Stimulated activated CD4-positive, alpha-beta T cell treated with anti-CD3 and anti-CD28 coated beads, Interleukin-4, amount 100 ng/mL, for 1 hour (primary cell): ENCODE measurements around the gene TNFRSF4.

Experiments used
- DNase-seq: peaks from one replicate; pipeline ENCODE4 v3.0.0-alpha.2; 2020

Gene TNFRSF4

DNA sequence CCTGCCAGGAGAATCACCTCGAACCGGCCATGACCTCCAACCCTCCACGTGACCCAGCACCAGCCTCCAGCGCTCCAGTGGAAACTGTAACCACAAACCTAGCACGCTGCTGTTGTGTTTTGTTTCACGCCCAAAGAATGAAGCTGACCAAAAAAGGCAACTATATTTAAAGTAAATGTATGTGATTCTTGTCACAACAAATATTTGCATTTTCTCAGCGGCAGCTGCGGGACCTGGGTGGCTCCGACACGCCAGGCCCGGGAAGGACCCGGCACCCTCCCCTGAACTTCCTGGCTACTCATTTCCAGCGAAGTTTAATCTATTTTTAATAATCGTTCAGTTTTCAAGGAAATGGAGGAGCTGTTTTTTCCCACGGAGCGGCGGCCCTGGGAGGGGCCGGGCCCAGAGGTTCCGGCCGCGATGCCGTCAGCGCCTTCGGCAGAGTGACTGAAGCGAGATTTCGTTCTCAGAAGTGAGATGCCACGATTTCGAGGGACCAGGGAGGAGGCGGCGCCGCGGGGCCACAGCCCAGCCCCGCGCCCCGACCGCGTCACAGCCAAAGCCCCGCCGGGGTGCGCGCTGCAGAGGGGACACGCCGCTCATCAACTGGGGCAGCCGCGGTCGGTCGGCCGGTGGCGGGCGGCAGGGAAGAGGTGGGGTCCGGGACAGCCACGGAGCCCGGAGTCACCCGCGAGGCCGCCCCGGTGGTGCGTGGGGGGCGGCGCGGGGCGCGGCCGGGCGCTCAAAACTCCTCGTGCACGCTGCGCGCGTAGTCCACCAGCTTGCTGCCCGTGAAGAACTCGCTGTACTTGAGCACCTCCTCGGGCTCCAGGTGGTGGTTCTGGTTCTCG is 3.0 kb upstream of the TNFRSF4 start:
- no peak for DNase-seq

DNA sequence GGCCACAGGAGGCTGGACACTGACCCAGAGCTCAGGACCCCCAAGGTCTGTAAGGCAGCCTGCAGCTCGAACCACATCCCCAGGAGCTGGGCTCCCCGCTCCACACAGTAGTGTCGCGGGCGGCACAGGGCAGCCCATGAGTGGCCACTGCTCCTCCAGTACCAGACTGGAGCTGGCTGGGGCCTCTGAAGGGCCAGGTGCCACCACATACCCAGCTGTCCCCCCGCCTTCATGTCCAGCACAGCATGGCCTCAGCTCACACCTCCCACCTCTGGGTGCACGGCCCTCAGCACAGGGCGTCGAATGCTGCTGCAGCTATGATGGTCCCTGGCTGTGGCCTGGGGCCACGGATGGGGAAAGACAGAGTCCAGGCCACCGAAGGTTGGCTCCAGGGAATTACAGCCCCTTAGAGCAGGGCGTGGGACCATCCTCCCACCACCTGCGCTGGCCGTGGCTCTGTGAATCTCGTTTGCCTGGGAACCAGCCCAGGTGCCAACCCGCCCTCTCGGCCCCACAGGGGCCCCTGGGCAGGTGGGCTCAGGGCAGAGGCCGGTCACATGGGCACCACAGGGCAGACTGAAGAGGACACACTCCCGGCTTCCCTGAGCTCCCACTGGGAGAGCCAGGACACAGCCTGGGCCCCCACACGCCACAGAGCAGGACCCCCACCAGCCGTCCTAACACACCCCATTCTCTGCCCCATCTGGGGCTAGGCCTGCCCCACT is 2.1 kb upstream of the TNFRSF4 start:
- no peak for DNase-seq

DNA sequence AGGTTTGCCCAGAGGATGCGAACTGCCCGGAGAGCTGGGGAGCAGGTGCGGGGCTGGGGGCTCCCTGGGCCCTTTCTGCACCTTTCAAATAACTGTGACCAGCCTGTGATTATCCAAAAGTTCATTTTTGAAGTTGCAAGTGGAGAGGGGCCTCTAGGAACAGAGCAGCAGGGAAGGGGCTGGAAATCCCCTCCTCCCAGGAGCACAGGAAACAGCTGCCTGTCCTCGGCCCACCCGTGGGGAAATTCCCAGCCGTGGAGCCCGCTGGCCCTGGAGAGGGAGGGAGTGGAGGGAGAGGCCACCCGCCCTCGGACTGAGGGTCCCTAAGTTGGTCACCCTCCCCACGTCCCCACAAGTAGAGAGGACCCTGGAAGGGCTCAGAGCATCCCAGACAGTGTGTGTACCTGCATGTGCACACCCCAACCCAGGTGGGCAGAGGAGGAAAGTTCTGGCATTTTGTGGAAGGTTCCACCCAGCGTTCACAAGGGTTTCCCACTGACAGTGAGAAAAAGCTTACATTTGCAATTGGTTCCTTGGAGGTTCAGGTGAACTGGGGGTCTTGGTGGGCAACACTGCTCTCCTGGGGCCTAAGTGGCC is 1.2 kb upstream of the TNFRSF4 start:
- DNase-seq: peak; percentile 34

DNA sequence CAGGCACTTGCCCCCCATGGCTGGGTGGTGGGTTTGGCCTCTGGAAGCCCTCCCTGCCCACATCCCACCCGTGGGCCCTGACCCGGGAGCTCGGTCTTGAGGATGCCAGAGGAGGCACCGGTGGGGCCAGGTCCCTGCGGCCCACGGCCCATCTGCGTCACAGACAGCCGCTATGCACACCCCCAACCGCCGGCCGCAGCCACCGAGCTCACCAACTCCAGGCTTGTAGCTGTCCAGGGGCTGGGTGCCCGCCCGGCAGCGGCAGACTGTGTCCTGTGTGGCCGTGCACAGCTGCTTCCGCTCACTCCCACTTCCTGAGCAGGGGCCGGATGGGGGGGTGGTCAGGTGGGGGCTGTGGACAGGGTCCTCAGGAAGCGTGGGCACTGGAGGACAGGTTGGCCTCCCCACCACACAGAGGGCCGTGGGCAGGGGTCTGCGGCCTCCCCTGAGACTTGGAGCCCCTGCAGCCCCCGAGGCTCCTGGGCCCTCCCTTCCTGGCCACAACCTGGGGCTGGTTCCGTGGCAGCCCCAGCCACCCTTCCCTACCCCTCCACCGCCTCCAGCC is 1.1 kb downstream of the TNFRSF4 start:
- peak; percentile 51 for DNase-seq

DNA sequence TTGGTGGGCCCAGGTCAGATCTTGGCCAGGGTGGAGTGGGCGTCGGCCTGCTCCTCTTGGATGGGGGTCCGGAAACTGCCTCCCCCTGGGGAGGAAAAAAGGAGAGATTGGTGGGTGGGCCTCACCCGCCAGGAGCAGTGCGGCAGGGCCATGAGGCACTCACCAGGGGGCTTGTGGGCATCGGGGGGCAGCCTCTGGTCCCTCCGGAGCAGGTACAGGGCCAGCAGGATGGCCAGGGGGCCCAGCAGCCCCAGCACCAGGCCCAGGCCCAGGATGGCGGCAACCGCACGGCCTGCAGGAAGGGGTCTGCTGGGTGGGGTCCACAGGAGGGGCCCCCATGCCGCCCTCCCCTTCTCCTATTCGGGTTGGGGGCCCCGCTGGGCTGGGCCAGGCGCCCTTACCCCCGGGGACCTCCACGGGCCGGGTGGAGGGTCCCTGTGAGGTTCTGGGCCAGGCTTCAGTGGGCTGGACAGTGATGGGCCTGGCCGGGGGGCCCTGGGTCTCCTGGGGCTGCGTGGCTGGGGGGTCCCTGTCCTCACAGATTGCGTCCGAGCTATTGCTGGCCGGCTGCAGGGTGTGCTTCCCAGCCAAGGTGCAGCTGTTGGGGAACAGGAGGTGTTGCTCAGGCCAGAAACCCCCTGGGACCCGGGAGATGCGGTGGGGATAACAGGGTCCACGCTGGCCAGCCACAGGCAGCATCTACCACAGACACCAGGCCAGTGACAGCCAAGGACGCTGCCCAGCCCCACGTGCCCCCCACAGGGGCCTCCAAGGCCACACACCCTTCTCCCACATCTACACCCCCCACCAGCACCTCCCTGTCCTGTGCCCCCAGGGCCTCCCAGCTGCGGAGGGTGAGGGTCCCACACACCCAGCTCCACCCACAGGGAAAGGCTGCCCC is 2.2 kb downstream of the TNFRSF4 start:
- DNase-seq: no peak

DNA sequence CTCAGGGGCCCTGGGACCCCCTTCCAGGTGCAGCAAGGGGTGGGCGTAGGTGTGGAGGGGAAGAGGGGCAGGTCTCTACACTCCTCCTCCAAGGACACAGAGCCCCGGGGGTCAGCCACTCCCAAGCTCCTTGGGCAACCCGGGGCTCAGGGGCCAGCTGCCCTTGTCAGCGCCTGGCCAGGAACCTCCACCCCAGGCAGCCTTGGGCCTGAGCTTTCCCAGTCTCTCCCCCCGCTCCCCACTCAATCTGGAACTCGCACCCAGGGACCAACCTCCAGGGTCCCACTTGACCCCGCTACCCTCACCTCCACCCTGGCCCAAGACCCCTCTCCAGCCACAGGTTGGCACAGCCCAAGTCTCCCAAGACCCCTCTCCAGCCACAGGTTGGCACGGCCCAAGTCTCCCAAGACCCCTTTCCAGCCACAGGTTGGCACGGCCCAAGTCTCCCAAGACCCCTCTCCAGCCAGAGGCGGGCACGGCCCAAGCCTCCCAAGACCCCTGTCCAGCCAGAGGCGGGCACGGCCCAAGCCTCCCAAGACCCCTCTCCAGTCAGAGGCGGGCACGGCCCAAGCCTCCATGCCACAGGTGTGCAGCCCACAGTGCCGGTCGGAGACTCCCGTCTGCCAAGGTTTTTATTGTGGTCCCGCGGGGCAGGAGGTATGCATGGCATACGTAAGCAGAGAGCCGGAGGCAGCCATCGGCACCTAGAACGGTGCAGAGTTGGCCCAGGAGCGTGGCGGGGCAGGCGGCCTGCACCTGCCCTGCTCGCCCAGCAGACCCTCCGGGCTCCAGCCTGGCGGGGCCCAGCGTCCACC is 3.0 kb downstream of the TNFRSF4 start:
- DNase-seq: no peak

DNA sequence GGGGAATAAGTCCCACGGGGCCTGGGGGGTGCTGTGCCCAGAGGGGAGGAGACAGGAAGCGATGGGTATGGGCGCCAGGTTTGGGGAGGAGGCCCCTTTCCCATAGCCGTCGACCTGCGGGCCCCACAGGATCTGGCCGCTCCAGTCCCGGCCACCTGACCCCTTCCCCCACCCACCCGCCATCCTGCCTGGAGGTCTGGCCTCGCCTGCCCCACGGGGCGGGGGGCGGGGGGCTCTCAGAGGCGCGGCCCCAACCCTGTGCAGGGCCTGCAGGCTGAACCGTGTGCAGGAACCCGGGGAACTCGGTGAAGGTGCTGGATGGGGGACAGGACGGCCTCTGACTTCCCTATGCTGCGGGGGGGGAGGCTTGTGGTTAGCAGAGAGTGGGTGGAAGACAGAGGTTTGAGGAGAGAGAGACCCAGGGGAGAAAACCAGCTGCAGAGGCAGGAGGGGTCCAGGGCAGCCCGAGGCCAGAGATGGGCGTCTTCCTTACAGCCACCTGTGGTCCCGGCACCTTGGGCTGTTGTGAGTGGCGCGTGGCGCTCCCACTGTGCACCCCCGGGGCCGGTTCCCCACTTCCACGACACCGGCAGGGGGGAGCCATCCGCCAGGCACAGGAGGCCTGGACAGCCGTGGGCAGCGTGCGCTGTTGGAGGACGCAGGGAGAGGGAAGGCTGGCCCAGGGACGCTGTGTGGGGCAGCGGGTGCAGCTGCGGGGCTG is 5.1 kb downstream of the TNFRSF4 start:
- peak; percentile 64 for DNase-seq

DNA sequence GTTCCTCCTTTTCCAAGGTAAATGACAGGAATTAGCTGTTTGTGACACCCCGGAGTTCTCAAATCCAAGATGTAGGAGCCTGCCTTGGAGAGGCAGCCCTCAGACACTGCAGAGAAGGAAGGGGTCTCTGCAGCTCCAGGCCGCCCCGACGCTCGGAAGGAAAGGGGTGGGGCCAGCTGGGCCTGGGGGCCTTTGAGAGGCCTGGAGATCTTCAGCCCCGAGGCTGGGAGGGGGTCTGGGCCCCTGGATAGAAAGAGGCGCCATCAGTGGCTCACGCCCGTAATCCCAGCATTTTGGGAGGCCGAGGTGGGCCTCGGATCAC is 6.4 kb downstream of the TNFRSF4 start:
- DNase-seq: no peak

DNA sequence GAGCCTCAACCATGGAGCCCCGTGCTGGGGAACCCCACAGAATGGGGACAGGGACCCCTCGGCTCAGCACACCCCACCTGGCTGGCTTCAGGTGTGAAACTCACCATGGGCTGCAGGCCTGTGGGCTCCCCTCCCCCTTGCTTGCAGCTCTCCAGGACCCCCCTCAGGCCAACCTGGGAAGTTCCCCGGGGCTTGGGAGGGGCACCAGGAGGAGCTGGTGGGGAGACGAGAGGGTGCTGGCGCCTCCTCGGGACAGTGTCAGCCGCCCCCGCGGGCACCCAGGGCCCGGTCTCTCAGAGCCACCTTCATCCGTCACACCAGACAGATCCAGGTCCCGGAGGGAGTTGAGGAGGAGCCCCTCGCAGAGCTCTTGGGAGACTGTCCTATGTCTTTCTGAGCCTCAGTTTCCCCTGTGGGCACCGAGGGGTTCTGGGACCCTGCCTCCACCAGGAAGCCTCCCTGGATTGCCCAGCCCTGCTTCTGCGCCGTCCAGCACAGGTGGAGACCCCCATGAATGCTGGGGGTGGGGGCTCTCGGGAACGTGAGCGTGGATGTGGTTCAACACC is 6.9 kb downstream of the TNFRSF4 start:
- DNase-seq: no peak

DNA sequence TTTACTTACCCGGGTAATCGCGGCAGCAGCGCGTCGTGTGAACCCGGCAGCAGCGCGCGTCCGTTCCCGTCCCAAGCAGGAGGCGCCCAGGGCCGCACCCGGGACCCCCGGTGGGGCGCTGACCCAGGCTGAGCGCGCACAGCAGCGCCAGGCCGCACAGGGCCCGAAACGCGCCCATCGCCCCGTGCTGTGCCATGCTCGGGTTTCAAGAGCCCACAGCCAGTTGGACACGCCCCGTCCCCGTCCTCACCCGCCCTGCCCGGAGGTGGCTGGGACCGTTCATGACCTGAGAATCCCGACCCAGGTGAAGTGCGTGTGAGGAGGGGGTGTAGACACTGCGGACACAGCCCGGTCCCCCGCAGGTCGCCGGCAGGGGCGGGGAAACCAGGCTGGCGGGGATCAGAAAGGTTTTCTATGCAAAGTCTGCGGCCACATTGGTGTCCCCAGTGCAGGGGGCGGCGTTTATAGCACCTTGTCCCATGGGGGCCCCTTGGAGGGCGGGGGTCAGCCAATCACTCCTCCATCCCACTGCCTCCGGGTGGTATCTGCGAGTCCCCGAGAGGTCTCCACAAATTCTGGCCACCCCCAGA is 7.5 kb downstream of the TNFRSF4 start, which contains the start of gene TNFRSF18:
Gene TNFRSF18, minus strand, starts transcription at position 217 of the 590 bp plus-strand sequence. Its CDS starts 21 bp downstream, at position 196.
- DNase-seq: peak; percentile 65

DNA sequence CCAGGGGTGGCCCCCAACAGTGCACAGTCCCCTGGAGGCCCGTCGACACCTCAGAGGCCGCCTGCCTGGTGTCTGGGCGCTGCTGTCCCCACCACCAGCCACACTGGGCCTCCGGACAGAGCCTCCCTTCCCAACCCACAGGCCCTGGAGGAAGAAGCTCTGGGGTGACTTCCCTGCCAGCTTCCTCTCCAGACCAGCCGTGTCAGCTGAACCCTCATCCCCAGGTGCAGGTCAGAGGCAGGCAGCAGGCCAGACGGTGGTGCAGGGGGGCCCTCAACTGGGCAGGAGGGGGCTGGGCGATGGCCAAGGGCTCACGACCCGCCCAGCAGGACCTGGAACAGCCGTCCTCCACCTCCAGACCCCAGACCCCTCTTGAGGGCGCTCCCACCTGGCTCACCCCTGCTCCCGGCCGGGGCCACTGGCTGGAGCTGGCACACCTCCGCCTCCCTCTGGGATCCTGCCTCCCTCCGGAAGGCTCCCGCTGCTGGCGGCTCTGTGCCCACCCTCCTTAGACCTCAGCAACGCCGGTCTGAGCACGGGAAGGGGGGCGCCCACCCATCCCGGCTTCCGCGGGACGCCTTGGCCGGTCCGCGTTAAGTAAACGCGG is 8.1 kb downstream of the TNFRSF4 start:
- DNase-seq: no peak

DNA sequence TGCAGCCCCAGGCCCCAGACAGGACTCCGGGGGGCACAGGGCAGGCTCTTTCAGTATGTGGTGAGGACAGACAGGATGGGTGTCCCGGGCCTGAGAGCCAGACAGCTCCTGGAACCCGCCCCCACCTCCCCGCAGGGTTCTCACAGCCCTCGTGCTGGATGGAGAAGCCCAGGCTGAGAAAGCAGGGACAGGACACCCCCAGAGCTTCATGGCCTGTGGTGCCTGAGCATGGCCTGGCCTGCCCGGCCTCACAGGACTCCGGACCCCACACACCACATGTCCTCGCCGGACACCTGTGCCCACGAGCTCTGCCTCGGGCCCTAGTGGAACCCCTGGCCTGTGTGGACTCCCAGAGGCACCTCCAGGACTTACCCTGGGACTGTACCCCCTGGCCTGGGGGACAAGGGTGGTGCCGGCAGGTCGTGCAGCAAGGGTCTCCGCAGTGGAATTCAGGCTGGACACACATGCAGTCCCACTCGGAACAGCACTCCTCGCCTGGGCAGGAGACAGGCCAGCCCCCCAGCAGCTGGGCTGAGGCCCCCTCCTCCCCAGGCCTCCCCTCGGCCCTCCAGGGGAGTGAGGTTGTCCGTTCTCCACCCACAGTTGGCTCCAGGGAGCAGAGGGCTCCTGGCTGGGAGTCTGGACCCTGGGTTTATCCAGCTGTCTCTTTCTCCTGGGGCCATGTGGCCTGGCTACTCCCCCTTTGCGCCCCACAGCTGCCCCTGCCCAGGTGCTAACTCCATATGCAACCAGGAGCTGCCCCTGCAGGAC is 8.8 kb downstream of the TNFRSF4 start:
- DNase-seq: no peak

DNA sequence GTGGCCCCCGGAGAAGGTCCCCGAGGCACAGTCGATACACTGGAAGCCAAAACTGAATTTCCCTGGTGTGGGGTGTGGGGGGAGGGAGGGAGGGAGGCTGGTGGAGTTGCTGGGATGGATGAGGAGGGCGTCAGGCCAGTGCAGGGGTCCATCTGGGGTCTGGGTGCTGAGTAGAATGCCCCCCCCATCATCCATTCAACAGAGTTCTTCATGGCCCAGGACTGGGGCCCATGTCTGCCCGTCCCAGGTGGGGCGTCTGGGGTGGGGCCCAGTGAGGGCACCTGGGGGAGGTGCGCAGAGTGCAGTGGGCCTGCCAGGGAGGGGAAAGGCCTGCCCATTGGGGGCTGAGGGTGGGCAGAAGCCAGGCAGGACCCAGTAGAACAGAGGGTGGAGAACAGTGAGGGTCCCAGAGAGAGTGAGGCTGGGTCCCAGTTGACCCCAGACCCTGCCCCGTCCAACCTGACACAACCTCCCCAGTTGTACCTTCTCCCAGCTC is 9.5 kb downstream of the TNFRSF4 start:
- DNase-seq: no peak

DNA sequence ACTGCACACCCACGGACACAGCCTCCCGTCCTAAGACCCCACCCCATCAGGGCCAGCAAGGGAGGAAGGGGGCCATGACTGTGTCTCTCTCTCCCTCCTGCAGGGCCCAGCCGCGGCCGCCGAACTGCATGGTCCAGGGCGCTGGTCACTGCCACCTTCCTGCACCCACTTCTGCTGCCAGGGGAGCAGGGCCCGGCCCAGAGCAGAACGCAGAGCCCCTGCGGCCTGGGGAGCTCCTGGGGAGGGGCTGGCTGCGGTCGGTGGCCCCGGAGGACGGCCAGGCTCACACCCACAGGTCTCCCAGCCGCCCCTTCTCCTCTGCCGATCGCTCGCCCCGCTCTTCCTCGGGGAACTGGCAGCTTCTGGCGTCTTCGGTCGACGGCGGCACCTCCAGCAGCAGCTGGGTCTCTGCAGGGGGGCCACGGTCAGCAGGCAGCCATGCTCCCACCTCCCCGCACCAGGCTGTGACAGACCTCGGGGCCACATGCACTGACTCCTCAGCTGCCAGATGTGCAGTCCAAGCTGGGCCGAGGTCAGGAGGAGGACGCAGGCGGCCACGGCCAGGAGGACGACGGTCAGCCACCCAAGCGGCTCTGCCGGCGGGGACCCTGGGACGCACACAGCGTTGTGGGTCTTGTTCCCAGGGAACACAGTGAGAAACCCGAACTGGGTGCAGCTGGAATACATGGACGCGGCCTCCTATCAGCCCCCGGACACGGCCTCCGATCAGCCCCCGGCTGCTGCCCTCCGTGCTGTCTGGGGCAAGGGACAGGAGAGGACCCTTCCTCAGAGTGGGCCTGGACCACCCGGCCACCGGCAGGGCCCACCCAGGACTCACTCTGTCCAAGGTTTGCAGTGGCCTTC is 10.2 kb downstream of the TNFRSF4 start:
- DNase-seq: no peak

DNA sequence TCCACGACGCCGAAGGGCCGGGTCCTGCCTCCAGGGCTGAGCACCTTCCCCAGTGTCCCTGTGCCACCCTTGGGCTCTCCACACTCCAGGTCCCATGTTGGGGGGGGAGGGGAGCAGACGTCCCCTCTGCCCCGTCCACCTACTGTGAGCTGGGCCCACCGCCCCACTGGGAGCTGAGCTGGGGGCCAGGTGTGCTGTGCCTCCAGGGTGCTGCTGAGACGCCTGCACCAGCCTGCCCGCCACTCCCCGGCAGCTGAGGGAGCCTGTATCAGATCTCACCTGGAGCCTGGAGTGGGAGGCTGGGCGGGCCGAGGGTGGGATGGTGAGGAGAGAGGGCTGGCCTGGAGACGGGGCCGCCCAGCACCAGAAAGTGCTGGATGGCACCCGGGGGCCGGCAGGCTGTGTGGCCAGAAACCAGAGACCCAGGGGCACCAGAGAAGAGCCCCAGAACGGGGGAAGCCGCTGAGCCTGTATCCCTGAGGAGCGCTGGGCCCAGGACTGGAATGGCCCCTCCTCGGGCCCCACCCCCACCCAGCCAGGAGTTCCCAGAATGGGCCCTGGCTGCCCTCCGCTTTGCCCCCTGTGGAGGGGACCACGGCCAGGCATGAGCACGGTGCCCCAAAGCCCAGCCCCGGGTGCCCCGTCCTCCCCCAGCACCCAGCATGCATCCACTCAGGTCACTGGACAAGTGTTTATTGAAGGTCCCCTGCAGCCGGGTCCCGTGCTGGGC is 11.0 kb downstream of the TNFRSF4 start:
- DNase-seq: no peak

DNA sequence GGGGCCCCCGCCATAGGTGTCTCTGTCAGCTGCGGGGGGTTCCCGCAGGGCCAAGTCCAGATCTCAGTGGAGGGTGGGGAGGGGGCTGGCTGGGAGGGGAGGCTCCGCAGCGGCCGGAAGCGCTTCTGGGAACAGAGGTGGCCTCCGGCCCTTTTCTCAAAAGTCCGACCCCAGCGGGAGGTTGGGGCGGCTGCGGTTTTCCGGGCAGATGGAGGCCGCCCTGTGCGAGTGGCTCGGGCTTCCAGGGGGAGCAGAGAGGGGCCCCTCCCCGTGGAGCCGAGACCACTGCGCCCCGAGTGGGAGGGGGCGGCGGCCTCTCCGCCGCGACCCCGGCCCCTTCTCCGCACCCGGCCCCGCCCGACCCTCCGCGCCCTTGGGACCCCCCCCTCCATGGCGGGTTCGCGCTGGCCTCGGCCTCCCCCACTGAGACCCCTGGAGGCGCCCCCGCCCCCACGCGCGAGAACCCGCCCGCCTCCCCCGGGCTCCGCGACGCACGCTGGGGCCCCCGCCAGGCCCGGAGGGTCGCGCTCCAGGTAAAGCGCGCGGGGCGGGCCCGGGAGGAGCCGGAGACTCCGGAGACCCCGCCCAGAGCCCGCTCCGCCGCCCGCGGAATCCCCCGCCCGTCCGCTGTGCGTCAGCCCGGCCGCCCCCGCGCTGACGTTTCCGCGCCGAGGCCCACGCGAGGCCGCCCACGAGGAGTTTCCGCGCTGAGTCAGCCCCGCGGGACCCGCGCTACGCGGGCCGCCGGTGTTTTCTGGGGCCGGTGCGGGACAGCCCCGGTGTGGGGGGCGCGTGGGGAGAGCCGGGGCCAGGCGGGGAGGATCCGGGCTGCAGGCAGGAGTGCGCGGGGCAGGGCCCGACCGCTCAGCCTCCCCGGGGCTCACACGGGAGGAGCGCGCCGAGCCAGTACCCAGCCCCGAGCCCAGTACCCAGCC is 12.8 kb downstream of the TNFRSF4 start:
- DNase-seq: peak; percentile 95
